SK-N-MC (cell line): ENCODE data around the gene MAML3.

Experiments used
- EZH2 ChIP-seq: fragments of 200-600 bp; sonication (generic); IDR thresholded peaks from one replicate; pipeline ENCODE4 v1.6.1; 2017; ENCODE audit warnings: antibody characterized with exemption
- FOXP2 ChIP-seq: optimal IDR thresholded peaks from 2 replicates; pipeline ENCODE3; 2011; ENCODE audit warnings: mild to moderate bottlenecking, moderate library complexity; ENCODE audit not compliant: insufficient read depth; ENCODE audit errors: extremely low read length, control extremely low read depth
- POLR2AphosphoS5 ChIP-seq: IDR thresholded peaks from 2 replicates; pipeline ENCODE4 v1.6.1; 2012; ENCODE audit warnings: mild to moderate bottlenecking, low read depth, low read length, borderline replicate concordance

GRCh38 chr4:139813881-139814280, 340.1 kb downstream of the MAML3 start:
- TF ChIP-seq POLR2AphosphoS5 (no peak), EZH2 (no peak), FOXP2 (no peak)
